HL-60 (cell line): Measurements from ENCODE around the gene DERL3.

Source experiments
- CTCF ChIP-seq: IDR thresholded peaks from one replicate; pipeline ENCODE4 v1.5.1; 2011; ENCODE audit warnings: low read length, control low read depth, inconsistent platforms; ENCODE audit not compliant: insufficient read depth
- POLR2AphosphoS5 ChIP-seq: IDR thresholded peaks from 2 replicates; pipeline ENCODE4 v1.6.1; 2012; ENCODE audit warnings: low read depth
- REST ChIP-seq: IDR thresholded peaks from 2 replicates; pipeline ENCODE4 v1.6.1; 2012; ENCODE audit warnings: low read depth; ENCODE audit not compliant: insufficient replicate concordance
- SPI1 ChIP-seq: IDR thresholded peaks from 2 replicates; pipeline ENCODE4 v1.6.1; 2012; ENCODE audit warnings: low read depth, mild to moderate bottlenecking, borderline replicate concordance

- no peak for TF ChIP-seq CTCF
- no peak for TF ChIP-seq POLR2AphosphoS5
- no peak for TF ChIP-seq SPI1
- no peak for TF ChIP-seq REST
Measured at GRCh38 chr22:23840026-23840425, 1.2 kb upstream of the DERL3 start.
